Endothelial cell (in vitro differentiated cells): Measurements from ENCODE around the gene DOCK3. TPM values are rescaled to one million over a fixed set of nuclear protein-coding genes. Genes with fewer than 3 reads are reported as not detected.
"Not testable (repeated sequence)": the region's sequence is repeated elsewhere in the genome, so short reads cannot be mapped to it uniquely, and the experiment has no call there.

ENCODE experiments used
- DNase-seq: peaks from one replicate; pipeline ENCODE4 v3.0.0; 2021; ENCODE audit warnings: low spot score
- H3K27ac Mint-ChIP-seq: one replicate; pipeline ENCODE4 v1.8.0; 2021; ENCODE audit warnings: mixed read lengths, inconsistent platforms; ENCODE audit not compliant: unreplicated experiment
- H3K27me3 Mint-ChIP-seq: one replicate; pipeline ENCODE4 v1.8.0; 2021; ENCODE audit warnings: mild to moderate bottlenecking, moderate library complexity, mixed read lengths, inconsistent platforms; ENCODE audit not compliant: unreplicated experiment
- H3K36me3 Mint-ChIP-seq: one replicate; pipeline ENCODE4 v1.8.0; 2021; ENCODE audit warnings: mild to moderate bottlenecking, low read depth, mixed read lengths, inconsistent platforms; ENCODE audit not compliant: unreplicated experiment
- H3K4me1 Mint-ChIP-seq: one replicate; pipeline ENCODE4 v1.8.0; 2021; ENCODE audit warnings: mild to moderate bottlenecking, mixed read lengths, inconsistent platforms; ENCODE audit not compliant: unreplicated experiment
- H3K4me3 Mint-ChIP-seq: one replicate; pipeline ENCODE4 v1.8.0; 2021; ENCODE audit warnings: mild to moderate bottlenecking, mixed read lengths, inconsistent platforms; ENCODE audit not compliant: unreplicated experiment
- H3K9me3 Mint-ChIP-seq: one replicate; pipeline ENCODE4 v1.8.0; 2021; ENCODE audit warnings: mixed read lengths, inconsistent platforms; ENCODE audit not compliant: unreplicated experiment
- total RNA-seq: library from RNA; stranded (reverse); fragmentation: NEBNext Ultra II Directional; extraction: Animal tissue kit (Norgen Biotek cat#: 25700); gene quantifications from one replicate; pipeline ENCODE4 v1.2.1, GENCODE V29; 2021; ENCODE audit not compliant: unreplicated experiment
- TF ChIP-seq, protein P1 (sequence below): fragments of 200-600 bp; sonication (generic); IDR thresholded peaks from one replicate; pipeline ENCODE4 v1.5.0; 2021; ENCODE audit warnings: antibody characterized with exemption; ENCODE audit not compliant: unreplicated experiment

DOCK3 gene
- total RNA-seq, 1 donor from 2014 or later, result 1.3 TPM

DNA sequence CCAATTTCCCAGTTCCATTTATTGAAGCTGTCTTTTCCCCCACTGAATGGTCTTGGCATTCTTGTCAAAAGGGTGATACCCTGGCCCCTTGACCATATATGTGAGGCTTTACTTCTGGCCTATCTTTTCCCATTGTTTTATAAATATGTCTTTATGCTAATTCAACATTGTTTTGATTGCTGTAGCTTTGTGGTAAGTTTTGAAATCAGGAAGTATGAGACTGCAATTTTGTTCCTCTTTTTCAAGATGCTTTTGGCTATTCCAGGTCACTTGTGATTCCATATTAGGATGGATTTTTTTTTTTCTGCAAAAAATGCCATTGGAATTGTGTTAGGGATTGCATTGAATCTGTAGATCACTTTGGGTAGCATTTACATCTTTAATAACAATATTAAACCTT, 569.2 kb downstream of the DOCK3 start:
- TF ChIP-seq, protein P1, sequence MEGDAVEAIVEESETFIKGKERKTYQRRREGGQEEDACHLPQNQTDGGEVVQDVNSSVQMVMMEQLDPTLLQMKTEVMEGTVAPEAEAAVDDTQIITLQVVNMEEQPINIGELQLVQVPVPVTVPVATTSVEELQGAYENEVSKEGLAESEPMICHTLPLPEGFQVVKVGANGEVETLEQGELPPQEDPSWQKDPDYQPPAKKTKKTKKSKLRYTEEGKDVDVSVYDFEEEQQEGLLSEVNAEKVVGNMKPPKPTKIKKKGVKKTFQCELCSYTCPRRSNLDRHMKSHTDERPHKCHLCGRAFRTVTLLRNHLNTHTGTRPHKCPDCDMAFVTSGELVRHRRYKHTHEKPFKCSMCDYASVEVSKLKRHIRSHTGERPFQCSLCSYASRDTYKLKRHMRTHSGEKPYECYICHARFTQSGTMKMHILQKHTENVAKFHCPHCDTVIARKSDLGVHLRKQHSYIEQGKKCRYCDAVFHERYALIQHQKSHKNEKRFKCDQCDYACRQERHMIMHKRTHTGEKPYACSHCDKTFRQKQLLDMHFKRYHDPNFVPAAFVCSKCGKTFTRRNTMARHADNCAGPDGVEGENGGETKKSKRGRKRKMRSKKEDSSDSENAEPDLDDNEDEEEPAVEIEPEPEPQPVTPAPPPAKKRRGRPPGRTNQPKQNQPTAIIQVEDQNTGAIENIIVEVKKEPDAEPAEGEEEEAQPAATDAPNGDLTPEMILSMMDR, result no peak
- no peaks in the 10 kb centered on the region for H3K4me1 Mint-ChIP-seq
- no peaks in the 10 kb centered on the region for H3K27me3 Mint-ChIP-seq
- H3K36me3 Mint-ChIP-seq, result peaks cover 9% of the 10 kb centered on the region
- no peak overlapping the region for H3K27ac Mint-ChIP-seq
- H3K9me3 Mint-ChIP-seq, result peaks cover 4% of the 10 kb centered on the region
- DNase-seq, result no peak
- H3K4me3 Mint-ChIP-seq, result no peak overlapping the region

- Mint-ChIP-seq H3K27ac (no peak overlapping the region), H3K4me3 (no peak overlapping the region), H3K36me3 (peaks cover 9% of the 10 kb centered on the region), H3K4me1 (no peaks in the 10 kb centered on the region), H3K9me3 (peaks cover 4% of the 10 kb centered on the region), H3K27me3 (peaks cover 3% of the 10 kb centered on the region)
- TF ChIP-seq, protein P1, result no peak
- no peak for DNase-seq
Measured at GRCh38 chr3:51245867-51246266, 571.1 kb downstream of the DOCK3 start.

- Mint-ChIP-seq H3K9me3 (no peaks in the 10 kb centered on the region), H3K4me3 (no peak overlapping the region), H3K27ac (no peak overlapping the region), H3K4me1 (no peaks in the 10 kb centered on the region), H3K36me3 (no peaks in the 10 kb centered on the region), H3K27me3 (no peaks in the 10 kb centered on the region)
- TF ChIP-seq, protein P1, result no peak
- DNase-seq, result no peak
Measured at GRCh38 chr3:51257870-51258269, 583.1 kb downstream of the DOCK3 start.

GRCh38 chr3:51264166-51264565, 589.4 kb downstream of the DOCK3 start:
- H3K27me3 Mint-ChIP-seq, H3K4me1 Mint-ChIP-seq, H3K36me3 Mint-ChIP-seq, H3K27ac Mint-ChIP-seq, H3K9me3 Mint-ChIP-seq, DNase-seq, H3K4me3 Mint-ChIP-seq: not testable (repeated sequence)

GRCh38 chr3:51268132-51268531, 593.4 kb downstream of the DOCK3 start:
- no peaks in the 10 kb centered on the region for H3K9me3 Mint-ChIP-seq
- no peak overlapping the region for H3K4me3 Mint-ChIP-seq
- H3K27ac Mint-ChIP-seq, result no peak overlapping the region

More at GRCh38 chr3:51268132-51268531, 593.4 kb downstream of the DOCK3 start:
- TF ChIP-seq, protein P1, result no peak
- peaks cover 4% of the 10 kb centered on the region for H3K4me1 Mint-ChIP-seq
- no peaks in the 10 kb centered on the region for H3K36me3 Mint-ChIP-seq
- no peaks in the 10 kb centered on the region for H3K27me3 Mint-ChIP-seq
- DNase-seq, result no peak
